Common myeloid progenitor, CD34-positive (primary cell): ENCODE results near the gene CYGB.

Experiments used
- CTCF ChIA-PET: fragments of 350-600 bp; sonication (Branson Sonifier 250); formaldehyde crosslinking; loops from one replicate; lab custom pipeline; 2021; ENCODE audit warnings: antibody characterized with exemption; lab: Charles Lee
- POLR2A ChIA-PET: fragments of 350-600 bp; sonication (Branson Sonifier 250); formaldehyde crosslinking; loops from one replicate; lab custom pipeline; 2021; ENCODE audit warnings: antibody characterized with exemption; lab: Charles Lee
- DNase-seq, 3 donors: peaks; one replicate each; pipeline versions ENCODE4 v3.0.0 to v3.0.0-alpha.2; 2013
- H3K27ac ChIP-seq, 2 experiments: 1 replicate in 1 of 2; 2 replicates in 1 of 2; pipeline ENCODE4 v1.7.0; 2013; ENCODE audit warnings: inconsistent platforms in 2 of 2, low read length in 2 of 2, mild to moderate bottlenecking in 2 of 2, low read depth in 1 of 2, moderate library complexity in 1 of 2; ENCODE audit not compliant: severe bottlenecking in 2 of 2, insufficient read depth in 1 of 2, poor library complexity in 1 of 2
- H3K27me3 ChIP-seq, 5 experiments: replicated peaks in 2 of 5; 1 replicate in 3 of 5; 2 replicates in 2 of 5; pipeline versions ENCODE4 v1.6.1 to v1.7.0; 2013; ENCODE audit warnings: low read length in 4 of 5, mild to moderate bottlenecking in 2 of 5, moderate library complexity in 2 of 5, inconsistent platforms in 1 of 5; ENCODE audit not compliant: insufficient read depth in 5 of 5, control insufficient read depth in 4 of 5
- H3K36me3 ChIP-seq, 4 experiments: 1 replicate in 2 of 4; 2 replicates in 2 of 4; pipeline versions ENCODE4 v1.6.1 to v1.7.0; 2013; ENCODE audit warnings: low read length in 3 of 4, control low read depth in 1 of 4, mild to moderate bottlenecking in 1 of 4; ENCODE audit not compliant: control insufficient read depth in 4 of 4, insufficient read depth in 4 of 4
- H3K4me1 ChIP-seq, 4 experiments: 1 replicate in 3 of 4; 2 replicates in 1 of 4; pipeline versions ENCODE4 v1.6.1 to v1.7.1; 2013; ENCODE audit warnings: low read length in 3 of 4, mild to moderate bottlenecking in 3 of 4, control low read depth in 1 of 4, inconsistent platforms in 1 of 4, moderate library complexity in 1 of 4; ENCODE audit not compliant: control insufficient read depth in 4 of 4, insufficient read depth in 4 of 4; ENCODE audit errors: control extremely low read depth in 1 of 4
- H3K4me3 ChIP-seq, 7 experiments: 1 replicate in 4 of 7; 2 replicates in 3 of 7; pipeline versions ENCODE4 v1.5.1 to v1.7.0; 2013; ENCODE audit warnings: mild to moderate bottlenecking in 7 of 7, low read length in 6 of 7, moderate library complexity in 6 of 7, inconsistent platforms in 2 of 7, low read depth in 2 of 7, control low read depth in 1 of 7; ENCODE audit not compliant: insufficient read depth in 4 of 7, control insufficient read depth in 1 of 7; ENCODE audit errors: extremely low read depth in 1 of 7
- H3K9me3 ChIP-seq, 5 experiments: 1 replicate in 4 of 5; 2 replicates in 1 of 5; pipeline versions ENCODE4 v1.6.1 to v1.7.1; 2013; ENCODE audit warnings: low read length in 4 of 5, mild to moderate bottlenecking in 2 of 5, inconsistent platforms in 1 of 5, low read depth in 1 of 5, moderate library complexity in 1 of 5; ENCODE audit not compliant: control insufficient read depth in 4 of 5, insufficient read depth in 2 of 5; ENCODE audit errors: control extremely low read depth in 1 of 5
- WGBS: methylation state at CpG from one replicate; pipeline ENCODE4 v1.1.5; 2013; ENCODE audit not compliant: insufficient coverage; 5-methylcytosine and 5-hydroxymethylcytosine counted together

CYGB gene

GRCh38 chr17:76498876-76499251 lies 38.6 kb downstream of the CYGB start:
- no peaks in the 10 kb centered on the region for H3K27me3 ChIP-seq
- 94% methylated on average over 3 of the region's 4 CpGs for WGBS
- H3K4me1 ChIP-seq = peaks cover 0 to 66% (median 26%) of the 10 kb centered on the region in 4 experiments
- POLR2A ChIA-PET = no interaction called here
- H3K36me3 ChIP-seq = no peaks in the 10 kb centered on the region
- H3K9me3 ChIP-seq = no peaks in the 10 kb centered on the region
- DNase-seq = no peak
- CTCF ChIA-PET = interaction anchor here (1.2 to 37.8 kb wide), 2 partner anchors 8 to 33 kb away, joined by 5 to 787 read pairs; partner anchors contain the start of genes AANAT and UBE2O
- no peak overlapping the region for H3K27ac ChIP-seq
- H3K4me3 ChIP-seq = no peak overlapping the region

- no peaks in the 10 kb centered on the region for H3K27me3 ChIP-seq
- H3K9me3 ChIP-seq = no peaks in the 10 kb centered on the region
- WGBS = 93% methylated on average over 25 of the region's 31 CpGs
- CTCF ChIA-PET = interaction anchor here (1.2 to 37.8 kb wide), 2 partner anchors 9 to 32 kb away, joined by 5 to 787 read pairs; partner anchors contain the start of genes AANAT and UBE2O
- H3K4me1 ChIP-seq = peaks cover 0 to 72% (median 32%) of the 10 kb centered on the region in 4 experiments
- no peaks in the 10 kb centered on the region for H3K36me3 ChIP-seq
- POLR2A ChIA-PET = no interaction called here
- DNase-seq = no peak
- no peak overlapping the region for H3K4me3 ChIP-seq
- no peak overlapping the region for H3K27ac ChIP-seq
These were observed 39.3 kb downstream of the CYGB start for GRCh38 chr17:76497979-76498875.

GRCh38 chr17:76497699-76497978 lies 39.9 kb downstream of the CYGB start:
- ChIA-PET CTCF (interaction anchor here (37.8 kb wide), 1 partner anchor 32 kb away, joined by 787 read pairs; the partner anchor contains the start of genes AANAT and UBE2O), POLR2A (no interaction called here)
- no peaks in the 10 kb centered on the region for H3K27me3 ChIP-seq
- no peak overlapping the region for H3K4me3 ChIP-seq
- H3K27ac ChIP-seq = no peak overlapping the region
- no peaks in the 10 kb centered on the region for H3K9me3 ChIP-seq
- no peaks in the 10 kb centered on the region for H3K36me3 ChIP-seq
- H3K4me1 ChIP-seq = peaks cover 0 to 74% (median 38%) of the 10 kb centered on the region in 4 experiments
- no peak for DNase-seq
- 100% methylated on average over 2 of the region's 2 CpGs for WGBS

GRCh38 chr17:76496464-76496863 lies 41.0 kb downstream of the CYGB start:
- peaks cover 0 to 74% (median 43%) of the 10 kb centered on the region in 4 experiments for H3K4me1 ChIP-seq
- H3K27me3 ChIP-seq = no peaks in the 10 kb centered on the region
- no peak overlapping the region for H3K27ac ChIP-seq
- WGBS = 98% methylated on average over 5 of the region's 6 CpGs
- no peak overlapping the region for H3K4me3 ChIP-seq
- CTCF ChIA-PET = interaction anchor here (4.9 to 37.8 kb wide), 2 partner anchors 9 to 31 kb away, joined by 34 to 787 read pairs; partner anchors contain the start of genes AANAT and UBE2O
- H3K36me3 ChIP-seq = no peaks in the 10 kb centered on the region
- no peaks in the 10 kb centered on the region for H3K9me3 ChIP-seq
- POLR2A ChIA-PET = no interaction called here
- no peak for DNase-seq

GRCh38 chr17:76495663-76496400 lies 41.7 kb downstream of the CYGB start:
- POLR2A ChIA-PET = no interaction called here
- Histone ChIP-seq H3K27me3 (no peaks in the 10 kb centered on the region), H3K9me3 (no peaks in the 10 kb centered on the region), H3K36me3 (no peaks in the 10 kb centered on the region), H3K4me1 (peaks cover 0 to 76% (median 43%) of the 10 kb centered on the region in 4 experiments), H3K4me3 (no peak overlapping the region), H3K27ac (no peak overlapping the region)
- DNase-seq = no peak
- WGBS = 95% methylated on average over 14 of the region's 16 CpGs
- CTCF ChIA-PET = interaction anchor here (4.9 to 37.8 kb wide), 2 partner anchors 10 to 30 kb away, joined by 34 to 787 read pairs; partner anchors contain the start of genes AANAT and UBE2O

GRCh38 chr17:76493505-76494167 lies 43.9 kb downstream of the CYGB start:
- Histone ChIP-seq H3K9me3 (no peaks in the 10 kb centered on the region), H3K4me3 (peak overlapping the region in 5 of 7 experiments; percentile 24 to 63 (median 50)), H3K27me3 (no peaks in the 10 kb centered on the region), H3K36me3 (no peaks in the 10 kb centered on the region), H3K27ac (peak overlapping the region; percentile 50 to 73), H3K4me1 (peaks cover 0 to 62% (median 36%) of the 10 kb centered on the region in 4 experiments)
- CTCF ChIA-PET = interaction anchor here (0.9 to 37.8 kb wide), 9 partner anchors 9 to 105 kb away, joined by 3 to 787 read pairs (median 5); partner anchors contain the start of genes AANAT and UBE2O
- POLR2A ChIA-PET = interaction anchor here (0.6 to 0.8 kb wide), 2 partner anchors 13 to 1029 kb away, joined by 3 to 4 read pairs; no protein-coding TSS in a partner anchor
- 62% methylated on average over 13 of the region's 21 CpGs for WGBS
- peak in 1 of 3 donors; percentile 40 for DNase-seq
